Gastroesophageal sphincter (tissue), 4 donors: Measurements from ENCODE around the gene ACP4. TPM values are rescaled to one million over a fixed set of nuclear protein-coding genes. Genes with fewer than 3 reads are reported as not detected.

Experiments used
- ATAC-seq: fragments of 150-250 bp; one replicate; pipeline ENCODE4 v1.9.1; 2016; ENCODE audit warnings: mild to moderate bottlenecking, moderate library complexity
- H3K27ac ChIP-seq, 4 donors: fragments of 200-600 bp; sonication (generic) in 3 of 4; 1 replicate in 3 of 4; 2 replicates in 1 of 4; pipeline ENCODE4 v1.5.1; 2016 to 2019
- H3K27me3 ChIP-seq: fragments of 200-600 bp; sonication (generic); one replicate; pipeline ENCODE4 v1.5.1; 2019
- H3K36me3 ChIP-seq, 2 donors: fragments of 200-600 bp; sonication (generic); one replicate each; pipeline ENCODE4 v1.5.1; 2019; ENCODE audit warnings: control low read depth in 1 of 2
- H3K4me1 ChIP-seq, 3 donors: fragments of 200-600 bp; sonication (generic); 1 replicate in 2 of 3; 2 replicates in 1 of 3; pipeline ENCODE4 v1.5.1; 2016 to 2019; ENCODE audit warnings: control low read depth in 2 of 3
- H3K4me3 ChIP-seq, 2 donors: fragments of 200-600 bp; sonication (generic); one replicate each; pipeline ENCODE4 v1.5.1; 2019; ENCODE audit warnings: mild to moderate bottlenecking in 1 of 2, moderate library complexity in 1 of 2
- H3K9me3 ChIP-seq, 3 donors: fragments of 200-600 bp; sonication (generic); one replicate each; pipeline ENCODE4 v1.5.1; 2017 to 2019; ENCODE audit warnings: control low read depth in 2 of 3
- EP300 ChIP-seq: sonication (generic); formaldehyde crosslinking; IDR thresholded peaks from one replicate; pipeline ENCODE4 v1.6.1; 2017; ENCODE audit warnings: antibody characterized with exemption, mild to moderate bottlenecking
- POLR2A ChIP-seq, 2 donors: fragments of 450-650 bp; IDR thresholded peaks; one replicate each; pipeline ENCODE4 v1.6.1; 2017; ENCODE audit warnings: antibody characterized with exemption in 2 of 2, mild to moderate bottlenecking in 2 of 2, moderate library complexity in 1 of 2
- POLR2AphosphoS5 ChIP-seq: sonication (generic); formaldehyde crosslinking; IDR thresholded peaks from one replicate; pipeline ENCODE4 v1.6.1; 2017; ENCODE audit warnings: antibody characterized with exemption
- WGBS, 2 donors: methylation state at CpG; one replicate each; pipeline ENCODE4 v1.1.5; 2018; ENCODE audit warnings: low coverage in 1 of 2; 5-methylcytosine and 5-hydroxymethylcytosine counted together
- total RNA-seq, 4 donors: library from RNA; depleted of rRNA; stranded (reverse); fragments of >200 nt; gene quantifications; one replicate each; pipeline ENCODE4 v1.1.0, GENCODE V29; 2016
- TF ChIP-seq, protein P1 (sequence below), 4 experiments: fragments of 200-600 bp in 2 of 4; fragments of 450-650 bp in 2 of 4; sonication (generic) in 1 of 4; IDR thresholded peaks; one replicate each; pipeline ENCODE4 v1.5.1; 2017 to 2019; ENCODE audit warnings: antibody characterized with exemption in 4 of 4, mild to moderate bottlenecking in 2 of 4, moderate library complexity in 2 of 4

Gene ACP4
- total RNA-seq, 4 donors from 2014 or later, result not detected

DNA sequence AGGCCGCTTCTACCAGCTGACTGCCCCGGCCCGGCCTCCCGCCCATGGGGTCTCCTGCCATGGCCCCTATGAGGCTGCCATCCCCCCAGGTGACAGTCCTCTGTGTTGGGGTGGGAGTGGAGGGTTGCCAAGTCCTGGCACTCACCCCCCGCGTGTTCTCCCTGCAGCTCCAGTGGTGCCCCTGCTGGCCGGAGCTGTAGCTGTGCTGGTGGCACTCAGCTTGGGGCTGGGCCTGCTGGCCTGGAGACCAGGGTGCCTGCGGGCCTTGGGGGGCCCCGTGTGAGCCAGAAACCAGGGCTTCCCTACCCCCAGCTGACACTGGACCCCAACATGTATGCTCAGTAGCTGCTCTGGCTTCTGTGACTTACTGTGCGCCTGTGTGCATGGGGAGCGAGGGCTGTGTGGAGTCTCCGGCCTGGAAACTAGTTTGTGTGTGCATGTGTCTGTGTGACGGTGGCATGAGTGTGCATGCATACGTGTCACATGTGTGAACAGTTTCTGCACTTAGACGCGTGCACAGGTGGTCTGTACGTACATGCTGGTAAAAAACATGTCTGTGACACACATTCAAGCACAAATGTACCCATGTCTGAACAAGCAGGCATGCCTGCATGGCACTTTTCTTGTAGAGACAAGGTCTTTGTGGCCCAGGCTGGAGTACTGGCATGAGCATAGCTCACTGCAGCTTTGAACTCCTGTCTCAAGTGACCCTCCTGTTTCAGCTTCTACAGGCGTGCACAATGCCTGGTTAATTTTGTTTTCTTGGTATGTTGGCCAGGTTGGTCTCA, 4.9 kb downstream of the ACP4 start:
- H3K4me1 ChIP-seq, result no peaks in the 10 kb centered on the region
- ATAC-seq, result no peak
- no peak overlapping the region for H3K4me3 ChIP-seq
- peaks cover 0 to 47% of the 10 kb centered on the region in 2 donors for H3K36me3 ChIP-seq
- H3K9me3 ChIP-seq, result no peaks in the 10 kb centered on the region
- no peak overlapping the region for H3K27ac ChIP-seq
- H3K27me3 ChIP-seq, result peaks cover 35% of the 10 kb centered on the region
- TF ChIP-seq POLR2A (IDR thresholded peaks at IDR 0.05) (no peak), POLR2AphosphoS5 (no peak), EP300 (no peak)
- TF ChIP-seq, protein P1, sequence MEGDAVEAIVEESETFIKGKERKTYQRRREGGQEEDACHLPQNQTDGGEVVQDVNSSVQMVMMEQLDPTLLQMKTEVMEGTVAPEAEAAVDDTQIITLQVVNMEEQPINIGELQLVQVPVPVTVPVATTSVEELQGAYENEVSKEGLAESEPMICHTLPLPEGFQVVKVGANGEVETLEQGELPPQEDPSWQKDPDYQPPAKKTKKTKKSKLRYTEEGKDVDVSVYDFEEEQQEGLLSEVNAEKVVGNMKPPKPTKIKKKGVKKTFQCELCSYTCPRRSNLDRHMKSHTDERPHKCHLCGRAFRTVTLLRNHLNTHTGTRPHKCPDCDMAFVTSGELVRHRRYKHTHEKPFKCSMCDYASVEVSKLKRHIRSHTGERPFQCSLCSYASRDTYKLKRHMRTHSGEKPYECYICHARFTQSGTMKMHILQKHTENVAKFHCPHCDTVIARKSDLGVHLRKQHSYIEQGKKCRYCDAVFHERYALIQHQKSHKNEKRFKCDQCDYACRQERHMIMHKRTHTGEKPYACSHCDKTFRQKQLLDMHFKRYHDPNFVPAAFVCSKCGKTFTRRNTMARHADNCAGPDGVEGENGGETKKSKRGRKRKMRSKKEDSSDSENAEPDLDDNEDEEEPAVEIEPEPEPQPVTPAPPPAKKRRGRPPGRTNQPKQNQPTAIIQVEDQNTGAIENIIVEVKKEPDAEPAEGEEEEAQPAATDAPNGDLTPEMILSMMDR (IDR thresholded peaks at IDR 0.05), result no peak
- 46 to 50% methylated on average over 2 to 6 of the region's 18 CpGs for WGBS, 2 donors

DNA sequence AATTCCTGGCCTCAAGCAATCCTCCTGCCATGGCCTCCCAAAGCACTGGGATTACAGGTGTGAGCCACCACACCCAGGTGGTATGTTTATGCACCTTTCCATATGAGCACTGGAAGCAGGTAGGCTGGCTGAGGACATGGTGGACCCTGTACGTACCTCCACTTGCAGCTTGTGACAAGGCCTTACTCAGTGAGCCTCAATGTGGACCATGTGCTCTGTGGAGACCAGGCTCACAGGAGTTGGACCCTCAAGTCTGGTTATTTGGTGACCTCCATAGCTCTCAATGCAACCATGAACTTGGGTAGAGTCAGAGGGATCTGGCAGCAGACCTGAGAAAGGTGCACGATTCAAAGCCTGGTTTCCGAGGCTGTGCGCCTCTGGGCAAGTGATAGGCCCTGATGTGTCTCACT, 5.5 kb downstream of the ACP4 start:
- peaks cover 29% of the 10 kb centered on the region for H3K27me3 ChIP-seq
- no peaks in the 10 kb centered on the region for H3K4me1 ChIP-seq
- WGBS, 2 donors, result 90 to 93% methylated on average over 2 to 3 of the region's 4 CpGs
- ATAC-seq, result no peak
- TF ChIP-seq POLR2AphosphoS5 (no peak), EP300 (no peak), POLR2A (IDR thresholded peaks at IDR 0.05) (no peak)
- TF ChIP-seq, protein P1 (IDR thresholded peaks at IDR 0.05), result no peak
- no peak overlapping the region for H3K4me3 ChIP-seq
- no peak overlapping the region for H3K27ac ChIP-seq
- no peaks in the 10 kb centered on the region for H3K9me3 ChIP-seq
- peaks cover 0 to 50% of the 10 kb centered on the region in 2 donors for H3K36me3 ChIP-seq

DNA sequence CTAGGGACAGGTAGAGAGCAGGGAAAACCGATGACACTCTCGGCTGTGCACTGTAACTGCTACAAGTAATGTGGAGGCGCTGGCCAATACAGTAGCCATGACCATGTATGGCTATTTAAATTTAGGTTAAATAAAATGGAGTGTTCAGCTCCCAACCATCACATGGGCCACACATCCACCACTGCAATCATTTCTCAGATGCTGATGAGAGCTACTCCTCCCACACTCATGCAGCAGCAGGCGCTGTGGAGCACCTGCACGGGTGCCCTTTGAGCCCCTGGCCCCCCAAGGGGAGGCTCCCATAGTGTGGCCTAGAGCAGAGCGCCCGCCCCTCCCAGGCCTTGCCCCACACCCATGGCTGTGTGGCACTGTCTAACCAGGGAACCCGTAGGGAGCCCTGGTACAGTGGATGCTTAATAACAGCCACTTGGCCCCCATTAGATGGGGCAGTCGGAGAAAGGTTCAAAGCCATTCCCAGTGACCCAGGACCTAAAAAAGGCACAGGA, 6.0 kb downstream of the ACP4 start:
- WGBS, 2 donors, result 67 to 74% methylated on average over 3 to 4 of the region's 9 CpGs
- TF ChIP-seq EP300 (no peak), POLR2A (IDR thresholded peaks at IDR 0.05) (no peak), POLR2AphosphoS5 (no peak)
- TF ChIP-seq, protein P1 (IDR thresholded peaks at IDR 0.05), result no peak
- Histone ChIP-seq H3K27ac (no peak overlapping the region), H3K9me3 (no peaks in the 10 kb centered on the region), H3K36me3 (peaks cover 0 to 55% of the 10 kb centered on the region in 2 donors), H3K27me3 (peaks cover 26% of the 10 kb centered on the region), H3K4me1 (no peaks in the 10 kb centered on the region), H3K4me3 (no peak overlapping the region)
- ATAC-seq, result no peak

DNA sequence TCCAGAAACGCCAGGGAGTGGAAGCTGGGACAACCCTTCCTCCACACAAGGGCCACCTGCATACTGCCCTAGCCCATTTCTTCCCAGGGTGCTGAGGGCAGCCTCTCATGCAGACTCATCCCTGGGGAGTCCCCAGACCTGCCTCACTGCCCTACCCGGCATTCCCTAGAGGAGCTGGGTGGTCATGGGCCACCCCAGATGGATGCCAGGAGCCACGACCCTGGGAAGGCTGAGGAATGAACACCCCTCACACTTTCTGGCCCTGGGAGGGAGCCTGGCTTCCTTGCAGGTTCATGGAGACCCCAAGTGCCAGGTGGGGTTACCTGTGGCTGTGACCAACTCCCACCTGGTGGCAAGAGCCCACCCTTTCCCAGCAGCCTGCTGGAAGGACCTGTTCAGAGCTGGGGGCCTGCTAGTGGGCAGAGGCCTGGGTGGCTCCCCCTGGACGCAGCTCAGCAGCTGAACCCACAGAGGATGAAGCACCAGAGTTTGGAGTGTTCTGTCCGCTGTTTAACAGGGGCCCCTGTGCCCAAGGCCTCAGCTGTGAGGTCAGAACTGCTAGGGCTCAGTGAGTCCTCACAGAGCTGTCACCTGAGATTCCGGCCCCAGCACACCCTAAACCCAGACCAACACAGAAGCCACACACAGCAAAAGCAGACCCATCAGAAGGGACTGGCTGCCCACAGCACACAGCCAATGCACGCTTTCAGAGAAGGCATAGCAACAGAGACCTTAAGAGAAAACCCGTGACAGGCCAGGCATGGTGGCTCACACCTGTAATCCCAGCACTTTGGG, 6.6 kb downstream of the ACP4 start:
- WGBS, 2 donors, result 100% methylated on average over 1 of the region's 8 CpGs; no CpG with 5 or more reads in 1 of the 2 donors
- Histone ChIP-seq H3K27me3 (peaks cover 19% of the 10 kb centered on the region), H3K9me3 (no peaks in the 10 kb centered on the region), H3K4me1 (peaks cover 0 to under 1% (median 0%) of the 10 kb centered on the region in 3 donors), H3K27ac (no peak overlapping the region), H3K36me3 (peaks cover 0 to 62% of the 10 kb centered on the region in 2 donors), H3K4me3 (no peak overlapping the region)
- TF ChIP-seq POLR2AphosphoS5, result no peak
- no peak for TF ChIP-seq EP300
- TF ChIP-seq, protein P1 (IDR thresholded peaks at IDR 0.05), result no peak
- TF ChIP-seq POLR2A (IDR thresholded peaks at IDR 0.05), result no peak
- no peak for ATAC-seq
